ENCODE data around the gene TRAM2.

DNA sequence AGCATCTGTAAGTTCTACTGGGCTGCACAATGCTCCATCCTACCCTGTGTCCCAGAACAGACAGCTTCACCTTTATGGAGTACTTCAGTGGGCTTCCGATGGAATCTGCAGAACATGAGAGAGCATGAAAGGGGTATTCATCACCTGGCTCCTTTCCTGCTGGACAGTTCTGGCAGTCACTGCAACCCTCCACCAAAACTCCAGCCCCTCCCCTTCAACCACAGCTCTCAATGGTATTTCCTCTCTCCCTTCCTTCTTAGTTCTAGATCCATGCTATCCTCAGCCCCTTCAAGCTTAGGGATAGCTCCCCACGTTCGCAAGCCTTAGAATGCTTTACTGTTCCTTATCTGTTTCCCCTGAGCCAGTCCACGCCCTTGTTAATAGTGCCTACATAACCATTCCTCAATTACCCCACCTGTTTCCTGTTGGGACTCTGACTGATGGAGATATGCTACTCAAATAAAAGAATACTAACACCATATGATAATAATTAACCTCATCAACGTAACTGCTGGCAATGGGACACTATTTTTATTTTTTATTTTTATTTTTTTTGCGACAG, 26.8 kb downstream of the TRAM2 start:
- no peak for TF ChIP-seq ZNF219 (CRISPR knock-in tag; IDR thresholded peaks at IDR 0.05; ENCODE audit: borderline replicate concordance)
- TF ChIP-seq CTCF (IDR thresholded peaks at IDR 0.05) = no peak
- TF ChIP-seq, protein P1, sequence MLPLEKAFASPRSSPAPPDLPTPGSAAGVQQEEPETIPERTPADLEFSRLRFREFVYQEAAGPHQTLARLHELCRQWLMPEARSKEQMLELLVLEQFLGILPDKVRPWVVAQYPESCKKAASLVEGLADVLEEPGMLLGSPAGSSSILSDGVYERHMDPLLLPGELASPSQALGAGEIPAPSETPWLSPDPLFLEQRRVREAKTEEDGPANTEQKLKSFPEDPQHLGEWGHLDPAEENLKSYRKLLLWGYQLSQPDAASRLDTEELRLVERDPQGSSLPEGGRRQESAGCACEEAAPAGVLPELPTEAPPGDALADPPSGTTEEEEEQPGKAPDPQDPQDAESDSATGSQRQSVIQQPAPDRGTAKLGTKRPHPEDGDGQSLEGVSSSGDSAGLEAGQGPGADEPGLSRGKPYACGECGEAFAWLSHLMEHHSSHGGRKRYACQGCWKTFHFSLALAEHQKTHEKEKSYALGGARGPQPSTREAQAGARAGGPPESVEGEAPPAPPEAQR (CRISPR knock-in tag; IDR thresholded peaks at IDR 0.05) = no peak
- no peak for TF ChIP-seq NR2C2 (CRISPR knock-in tag; IDR thresholded peaks at IDR 0.05)
- no peak for TF ChIP-seq ESRRA (CRISPR knock-in tag; IDR thresholded peaks at IDR 0.05; ENCODE audit: borderline replicate concordance)
- TF ChIP-seq, protein P2, sequence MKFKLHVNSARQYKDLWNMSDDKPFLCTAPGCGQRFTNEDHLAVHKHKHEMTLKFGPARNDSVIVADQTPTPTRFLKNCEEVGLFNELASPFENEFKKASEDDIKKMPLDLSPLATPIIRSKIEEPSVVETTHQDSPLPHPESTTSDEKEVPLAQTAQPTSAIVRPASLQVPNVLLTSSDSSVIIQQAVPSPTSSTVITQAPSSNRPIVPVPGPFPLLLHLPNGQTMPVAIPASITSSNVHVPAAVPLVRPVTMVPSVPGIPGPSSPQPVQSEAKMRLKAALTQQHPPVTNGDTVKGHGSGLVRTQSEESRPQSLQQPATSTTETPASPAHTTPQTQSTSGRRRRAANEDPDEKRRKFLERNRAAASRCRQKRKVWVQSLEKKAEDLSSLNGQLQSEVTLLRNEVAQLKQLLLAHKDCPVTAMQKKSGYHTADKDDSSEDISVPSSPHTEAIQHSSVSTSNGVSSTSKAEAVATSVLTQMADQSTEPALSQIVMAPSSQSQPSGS (CRISPR knock-in tag; IDR thresholded peaks at IDR 0.05; ENCODE audit: borderline replicate concordance, low read depth) = no peak
- no peak for TF ChIP-seq MLX (CRISPR knock-in tag; IDR thresholded peaks at IDR 0.05)
- no peak for TF ChIP-seq CREM (CRISPR knock-in tag; IDR thresholded peaks at IDR 0.05)
- no peak for TF ChIP-seq ZNF232 (CRISPR knock-in tag; IDR thresholded peaks at IDR 0.05)
- TF ChIP-seq, protein P3, sequence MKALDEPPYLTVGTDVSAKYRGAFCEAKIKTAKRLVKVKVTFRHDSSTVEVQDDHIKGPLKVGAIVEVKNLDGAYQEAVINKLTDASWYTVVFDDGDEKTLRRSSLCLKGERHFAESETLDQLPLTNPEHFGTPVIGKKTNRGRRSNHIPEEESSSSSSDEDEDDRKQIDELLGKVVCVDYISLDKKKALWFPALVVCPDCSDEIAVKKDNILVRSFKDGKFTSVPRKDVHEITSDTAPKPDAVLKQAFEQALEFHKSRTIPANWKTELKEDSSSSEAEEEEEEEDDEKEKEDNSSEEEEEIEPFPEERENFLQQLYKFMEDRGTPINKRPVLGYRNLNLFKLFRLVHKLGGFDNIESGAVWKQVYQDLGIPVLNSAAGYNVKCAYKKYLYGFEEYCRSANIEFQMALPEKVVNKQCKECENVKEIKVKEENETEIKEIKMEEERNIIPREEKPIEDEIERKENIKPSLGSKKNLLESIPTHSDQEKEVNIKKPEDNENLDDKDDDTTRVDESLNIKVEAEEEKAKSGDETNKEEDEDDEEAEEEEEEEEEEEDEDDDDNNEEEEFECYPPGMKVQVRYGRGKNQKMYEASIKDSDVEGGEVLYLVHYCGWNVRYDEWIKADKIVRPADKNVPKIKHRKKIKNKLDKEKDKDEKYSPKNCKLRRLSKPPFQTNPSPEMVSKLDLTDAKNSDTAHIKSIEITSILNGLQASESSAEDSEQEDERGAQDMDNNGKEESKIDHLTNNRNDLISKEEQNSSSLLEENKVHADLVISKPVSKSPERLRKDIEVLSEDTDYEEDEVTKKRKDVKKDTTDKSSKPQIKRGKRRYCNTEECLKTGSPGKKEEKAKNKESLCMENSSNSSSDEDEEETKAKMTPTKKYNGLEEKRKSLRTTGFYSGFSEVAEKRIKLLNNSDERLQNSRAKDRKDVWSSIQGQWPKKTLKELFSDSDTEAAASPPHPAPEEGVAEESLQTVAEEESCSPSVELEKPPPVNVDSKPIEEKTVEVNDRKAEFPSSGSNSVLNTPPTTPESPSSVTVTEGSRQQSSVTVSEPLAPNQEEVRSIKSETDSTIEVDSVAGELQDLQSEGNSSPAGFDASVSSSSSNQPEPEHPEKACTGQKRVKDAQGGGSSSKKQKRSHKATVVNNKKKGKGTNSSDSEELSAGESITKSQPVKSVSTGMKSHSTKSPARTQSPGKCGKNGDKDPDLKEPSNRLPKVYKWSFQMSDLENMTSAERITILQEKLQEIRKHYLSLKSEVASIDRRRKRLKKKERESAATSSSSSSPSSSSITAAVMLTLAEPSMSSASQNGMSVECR (CRISPR knock-in tag; IDR thresholded peaks at IDR 0.05; ENCODE audit: borderline replicate concordance) = no peak
- TF ChIP-seq, protein P4, sequence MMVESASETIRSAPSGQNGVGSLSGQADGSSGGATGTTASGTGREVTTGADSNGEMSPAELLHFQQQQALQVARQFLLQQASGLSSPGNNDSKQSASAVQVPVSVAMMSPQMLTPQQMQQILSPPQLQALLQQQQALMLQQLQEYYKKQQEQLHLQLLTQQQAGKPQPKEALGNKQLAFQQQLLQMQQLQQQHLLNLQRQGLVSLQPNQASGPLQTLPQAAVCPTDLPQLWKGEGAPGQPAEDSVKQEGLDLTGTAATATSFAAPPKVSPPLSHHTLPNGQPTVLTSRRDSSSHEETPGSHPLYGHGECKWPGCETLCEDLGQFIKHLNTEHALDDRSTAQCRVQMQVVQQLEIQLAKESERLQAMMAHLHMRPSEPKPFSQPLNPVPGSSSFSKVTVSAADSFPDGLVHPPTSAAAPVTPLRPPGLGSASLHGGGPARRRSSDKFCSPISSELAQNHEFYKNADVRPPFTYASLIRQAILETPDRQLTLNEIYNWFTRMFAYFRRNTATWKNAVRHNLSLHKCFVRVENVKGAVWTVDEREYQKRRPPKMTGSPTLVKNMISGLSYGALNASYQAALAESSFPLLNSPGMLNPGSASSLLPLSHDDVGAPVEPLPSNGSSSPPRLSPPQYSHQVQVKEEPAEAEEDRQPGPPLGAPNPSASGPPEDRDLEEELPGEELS (CRISPR knock-in tag; IDR thresholded peaks at IDR 0.05) = no peak
